ENCODE measurements around the gene TMCO6.

DNA sequence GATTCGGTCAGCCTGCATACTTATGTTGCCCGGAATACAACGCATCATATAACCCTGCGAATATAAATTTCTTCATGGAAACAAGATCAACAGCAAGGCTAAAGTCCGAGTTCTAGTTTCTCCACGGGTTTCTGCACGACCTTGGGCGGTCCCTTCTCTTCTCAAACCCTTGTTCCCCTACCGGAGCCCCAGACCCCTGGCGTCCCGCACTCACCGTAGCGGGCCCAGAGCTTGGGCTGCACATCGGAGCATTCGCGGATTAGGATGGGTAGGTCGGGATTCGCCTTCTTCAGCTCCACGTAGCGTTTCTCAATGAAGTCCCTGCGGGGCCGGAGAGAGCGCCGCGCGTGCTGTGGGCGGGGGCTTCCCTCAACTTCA is 7.8 kb downstream of the TMCO6 start:
- TF ChIP-seq EZH2phosphoT487 (IDR thresholded peaks at IDR 0.05; ENCODE audit: insufficient read depth, low read depth) (no peak), EZH2 (IDR thresholded peaks at IDR 0.05; ENCODE audit: insufficient read depth, poor library complexity, severe bottlenecking) (no peak)

Data from GM23248 (cell line).